ENCODE measurements around the gene RPL31.

RPL31 gene

DNA sequence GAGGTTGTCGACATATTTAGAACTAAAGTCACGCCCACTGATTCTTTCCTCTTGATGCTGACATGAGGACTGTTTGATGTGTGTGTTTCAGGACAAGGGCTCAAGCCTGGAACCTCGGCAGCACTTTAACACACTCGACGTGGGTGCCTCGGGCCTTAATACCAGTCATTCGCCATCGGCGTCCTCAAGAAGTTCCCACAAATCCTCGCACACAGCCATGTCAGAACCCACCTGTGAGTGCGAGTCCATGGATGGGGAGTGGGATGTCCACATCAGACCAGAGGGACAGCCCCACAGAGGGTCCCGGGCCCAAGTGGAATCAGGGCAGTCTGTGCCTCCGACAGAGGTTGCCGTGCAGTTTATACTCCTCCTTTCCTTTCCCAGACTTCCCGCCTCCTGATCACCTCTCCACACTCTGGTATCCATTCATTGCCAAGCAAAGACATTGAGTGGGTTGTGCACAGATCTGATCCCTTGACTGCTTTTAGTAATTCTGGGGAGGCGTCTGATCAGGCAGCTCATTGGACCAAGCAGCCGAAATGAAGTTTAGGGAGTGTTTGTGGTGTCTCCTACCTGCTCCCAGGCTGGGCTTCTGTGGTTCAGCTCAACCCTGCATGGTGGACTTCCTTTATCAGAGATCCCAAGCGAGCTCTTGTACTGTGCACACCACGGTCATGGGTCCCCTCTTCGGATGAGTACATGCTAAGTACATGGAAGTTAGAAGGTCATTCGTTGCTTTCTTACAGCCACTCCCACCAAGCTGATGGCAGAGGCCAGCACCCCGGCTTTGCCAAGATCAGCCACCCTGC, 27.2 kb upstream of the RPL31 start:
- DNase-seq (ENCODE audit: low read depth in 2 of 2, low spot score in 1 of 2) = no peak

DNA sequence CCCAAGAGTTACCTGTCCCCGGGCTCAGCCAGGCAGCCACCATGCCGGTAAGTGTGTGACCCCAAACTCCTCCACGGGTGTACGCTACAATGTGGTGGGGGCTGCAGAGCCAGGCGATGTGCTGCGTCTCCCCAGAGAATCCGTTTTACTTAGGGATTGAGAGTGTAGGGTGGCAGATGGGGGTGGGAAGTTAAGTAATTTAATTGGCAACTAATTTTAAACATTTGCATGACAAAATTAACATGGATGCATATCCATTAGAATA, 26.6 kb upstream of the RPL31 start:
- DNase-seq (ENCODE audit: low read depth in 2 of 2, low spot score in 1 of 2) = no peak

DNA sequence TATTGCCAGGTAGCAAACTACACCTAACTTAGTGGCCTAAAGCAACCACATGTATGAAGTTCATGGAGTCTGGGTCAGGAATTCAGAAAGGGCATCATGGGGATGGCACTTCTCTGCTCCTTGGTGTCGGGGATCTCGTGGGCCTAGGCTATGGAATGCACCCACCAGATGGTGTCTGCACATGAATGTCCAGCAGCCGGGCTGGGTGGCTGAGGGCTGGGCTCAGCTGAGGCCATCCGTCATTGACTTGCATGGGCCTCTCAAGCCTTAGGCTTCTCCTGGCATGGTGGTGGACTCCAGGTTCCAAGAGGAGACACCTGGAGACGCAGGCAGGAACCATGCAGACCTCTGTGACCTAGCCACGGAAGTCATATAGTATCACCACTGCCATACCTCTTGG, 26.0 kb upstream of the RPL31 start:
- no peak for DNase-seq (ENCODE audit: low read depth in 2 of 2, low spot score in 1 of 2)

DNA sequence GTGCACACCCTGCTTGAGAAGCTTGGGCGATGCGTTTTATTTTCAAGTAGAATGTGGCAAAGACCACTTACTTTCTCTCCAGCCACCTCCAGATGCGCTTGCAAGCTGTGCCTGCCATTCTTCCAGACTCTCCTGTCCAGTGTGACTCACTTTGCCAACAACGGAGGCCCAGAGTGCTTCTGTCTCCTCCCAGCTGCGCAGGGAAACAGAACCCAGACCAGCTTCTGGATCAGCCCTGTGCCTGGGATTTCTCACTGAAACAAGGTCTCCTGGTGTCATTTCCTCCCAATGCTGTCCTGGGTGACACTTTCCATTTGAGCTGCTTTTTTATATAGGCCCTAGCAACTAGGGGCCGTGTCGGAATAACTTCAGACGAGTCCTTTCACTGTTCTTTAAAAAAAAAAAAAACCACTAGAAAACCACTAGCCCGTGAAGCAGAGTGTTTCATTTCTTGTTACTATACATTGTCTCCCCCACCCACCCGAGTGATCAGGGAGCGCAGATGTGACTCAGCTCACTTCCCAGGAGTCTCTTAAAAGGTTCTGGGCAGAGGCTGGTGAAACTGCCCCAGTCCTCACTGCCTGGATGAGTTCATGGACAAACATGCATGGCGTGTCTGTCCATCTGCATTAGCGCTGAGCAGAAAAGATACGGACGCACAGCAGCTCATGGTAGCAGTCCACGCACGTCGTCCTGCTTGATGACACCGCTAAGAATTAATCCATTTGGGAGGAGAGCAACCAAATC, 25.3 kb upstream of the RPL31 start:
- DNase-seq (ENCODE audit: low read depth in 2 of 2, low spot score in 1 of 2) = no peak

DNA sequence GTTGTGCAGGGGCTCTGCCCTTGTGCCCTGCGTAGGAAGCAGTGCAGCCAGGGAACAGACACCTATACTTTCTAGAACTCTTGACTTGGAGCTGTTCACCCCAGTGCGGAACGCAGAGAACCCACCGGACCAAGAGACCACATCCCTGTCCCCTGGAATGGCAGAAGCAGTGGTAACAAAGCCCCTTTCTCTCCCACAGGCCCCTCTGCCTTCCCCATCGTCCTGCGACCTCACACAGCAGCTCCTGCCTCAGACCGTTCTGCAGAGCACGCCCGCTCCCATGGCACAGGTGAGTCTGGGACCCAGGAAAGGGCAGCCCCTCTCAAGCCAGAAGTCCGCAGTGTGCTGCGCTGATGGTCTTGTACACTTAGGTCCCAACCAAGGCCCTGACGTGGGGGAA, 24.6 kb upstream of the RPL31 start:
- no peak for DNase-seq (ENCODE audit: low read depth in 2 of 2, low spot score in 1 of 2)

DNA sequence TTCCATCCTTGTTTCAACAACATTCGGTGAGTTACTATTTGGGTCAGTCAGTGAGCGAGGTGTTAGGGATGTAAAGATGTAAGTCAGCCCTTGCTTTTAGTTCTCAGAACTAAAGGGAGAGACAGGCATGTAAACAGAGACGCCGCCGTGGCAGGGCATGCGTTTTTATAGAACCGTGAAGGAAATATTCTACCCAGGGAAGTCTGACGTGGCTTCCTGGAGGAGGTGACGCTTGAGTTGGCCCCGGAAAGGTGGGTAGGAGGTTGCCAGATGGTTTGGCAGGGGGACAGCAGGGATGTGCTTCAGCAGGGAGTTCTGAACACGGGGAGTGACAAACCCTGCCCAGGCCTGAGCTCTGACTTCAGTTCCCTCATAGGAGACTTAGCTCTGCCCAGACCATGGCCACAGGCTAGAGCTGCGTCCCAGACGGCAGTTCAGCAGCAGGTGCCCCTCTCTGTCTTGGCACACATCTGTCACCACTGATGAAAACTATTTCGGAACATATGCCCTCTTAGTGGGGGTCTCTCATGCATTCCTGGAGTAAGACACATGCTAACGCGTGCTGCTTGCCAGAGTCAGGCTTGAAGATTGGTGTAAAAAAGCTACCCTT, 23.4 kb upstream of the RPL31 start:
- DNase-seq (ENCODE audit: low read depth in 2 of 2, low spot score in 1 of 2) = no peak

DNA sequence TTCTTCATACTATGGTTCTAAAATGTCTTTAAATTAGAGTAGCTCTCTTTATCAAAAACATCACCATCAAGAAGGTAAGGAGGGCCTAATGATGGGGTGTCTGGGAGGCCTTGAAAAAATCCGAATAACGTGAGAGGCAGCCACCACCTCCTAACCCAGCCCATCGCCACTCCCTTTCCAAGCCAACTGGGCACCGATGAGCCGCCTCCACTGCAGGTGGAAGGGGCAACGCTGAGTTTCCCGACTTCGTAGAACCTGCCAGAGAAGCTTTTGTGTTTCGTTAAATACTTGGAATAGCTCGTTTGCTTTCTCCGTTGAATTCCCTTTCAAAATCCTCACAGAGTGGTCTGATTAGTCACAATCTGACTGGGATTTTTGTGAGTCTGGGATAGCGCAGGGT, 22.0 kb upstream of the RPL31 start:
- no peak for DNase-seq (ENCODE audit: low read depth in 2 of 2, low spot score in 1 of 2)

DNA sequence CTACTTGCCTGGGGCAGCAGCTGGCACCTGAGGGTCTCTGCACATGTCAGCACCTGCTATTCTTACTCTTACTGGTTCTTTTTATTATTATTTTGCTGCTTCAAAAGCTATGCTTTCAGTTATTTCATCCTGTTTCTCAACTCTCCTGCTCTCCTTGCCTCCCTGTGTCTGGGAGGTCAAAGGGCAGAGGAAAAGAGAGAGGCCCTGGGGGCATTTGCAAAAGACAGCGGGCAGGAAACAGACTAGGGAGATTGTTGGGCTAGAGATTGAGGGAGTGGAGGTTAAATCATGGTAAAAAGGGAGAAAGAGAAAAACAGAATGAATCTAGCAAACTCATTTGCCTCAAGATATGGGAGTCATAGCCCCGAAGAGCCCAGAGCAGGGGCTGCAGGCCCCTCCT, 21.1 kb upstream of the RPL31 start:
- DNase-seq (ENCODE audit: low read depth in 2 of 2, low spot score in 1 of 2) = no peak

DNA sequence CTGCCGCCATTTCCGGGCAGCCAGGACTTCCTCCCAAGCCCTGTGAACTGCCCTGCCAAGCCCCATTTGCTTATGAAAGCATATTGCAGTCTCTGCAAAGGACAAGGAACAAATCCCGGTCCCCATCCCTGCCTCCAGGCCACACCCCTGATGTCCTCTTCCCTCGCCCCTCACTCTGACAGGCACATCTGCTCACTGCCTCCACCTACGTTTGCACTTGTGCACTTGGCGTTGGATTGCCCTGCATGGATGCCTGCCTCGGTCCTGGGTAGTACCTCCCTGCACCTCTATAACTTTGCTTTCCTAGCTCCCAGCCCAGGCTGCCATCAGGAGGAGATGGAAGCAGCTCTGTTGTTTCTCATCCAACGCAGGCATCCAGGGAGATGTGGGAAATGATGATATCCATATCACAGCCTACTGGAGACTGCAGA, 19.6 kb upstream of the RPL31 start:
- DNase-seq (ENCODE audit: low read depth in 2 of 2, low spot score in 1 of 2) = no peak

DNA sequence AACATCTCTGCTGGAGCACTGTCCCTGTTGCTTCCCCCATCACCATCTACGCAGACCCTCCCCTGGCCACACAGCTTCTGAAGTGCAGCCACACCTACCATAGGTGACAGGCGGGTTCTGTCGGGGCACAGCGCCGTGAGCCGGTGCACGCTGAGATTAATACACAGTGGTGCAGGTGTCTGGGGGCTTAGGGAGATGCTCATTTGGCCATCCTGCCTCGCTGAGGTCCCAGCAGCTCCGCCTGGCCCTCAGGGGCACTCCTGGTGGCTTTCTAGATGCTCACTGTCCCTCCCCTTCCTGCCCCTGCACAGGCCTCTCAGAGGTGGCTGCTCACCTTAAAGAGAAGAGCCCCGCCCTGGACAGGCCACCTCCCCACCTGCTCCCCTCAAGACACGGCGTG, 18.9 kb upstream of the RPL31 start:
- no peak for DNase-seq (ENCODE audit: low read depth in 2 of 2, low spot score in 1 of 2)

DNA sequence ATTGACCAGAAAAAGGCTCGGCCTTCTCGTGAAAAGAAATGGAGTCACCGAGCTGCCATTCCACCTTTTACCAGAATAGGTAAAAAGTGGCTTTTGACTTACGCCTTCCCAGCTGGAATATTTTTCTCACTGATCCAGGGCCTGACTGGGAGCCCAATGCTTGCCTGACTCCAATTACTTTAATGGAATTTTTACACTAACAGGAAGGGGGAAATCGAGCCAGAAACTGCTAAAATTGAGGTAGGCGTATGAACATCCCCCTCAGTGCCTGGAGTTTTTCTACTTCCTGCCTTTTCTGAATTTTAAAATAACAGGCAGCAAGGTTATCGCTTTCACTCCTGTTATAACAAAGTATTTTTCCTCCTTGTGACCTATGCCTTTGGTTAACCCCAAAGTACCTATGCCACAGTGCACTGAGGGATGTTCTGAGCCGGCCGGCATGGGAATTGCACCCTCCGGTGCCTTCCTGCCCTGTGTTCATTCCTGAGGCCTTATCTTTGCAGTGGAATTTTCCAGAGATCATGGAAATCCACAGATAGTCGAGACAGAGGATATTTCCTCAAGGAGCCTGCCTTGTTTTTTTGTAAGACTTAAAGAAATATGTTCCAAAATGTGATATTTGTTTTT, 18.3 kb upstream of the RPL31 start:
- no peak for DNase-seq (ENCODE audit: low read depth in 2 of 2, low spot score in 1 of 2)

DNA sequence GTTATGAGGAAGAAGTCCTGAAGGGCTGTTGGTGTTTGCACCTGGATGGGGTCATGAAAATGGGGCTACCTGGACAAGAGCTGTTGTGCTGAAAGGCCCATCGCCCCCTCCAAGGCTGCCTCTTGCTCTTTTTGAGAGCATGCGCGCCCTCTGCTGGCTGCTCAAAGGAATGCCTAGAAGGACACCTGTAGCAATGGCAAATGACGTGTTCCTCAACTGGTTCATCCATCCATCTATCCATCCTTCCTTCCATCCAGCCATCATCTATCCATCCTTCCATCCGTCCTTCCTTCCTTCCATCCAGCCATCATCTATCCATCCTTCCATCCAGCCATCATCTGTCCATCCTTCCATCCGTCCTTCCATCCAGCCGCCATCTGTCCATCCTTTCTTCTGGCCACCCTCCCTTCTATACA, 17.2 kb upstream of the RPL31 start:
- DNase-seq (ENCODE audit: low read depth in 2 of 2, low spot score in 1 of 2) = peak; percentile 43 to 61

DNA sequence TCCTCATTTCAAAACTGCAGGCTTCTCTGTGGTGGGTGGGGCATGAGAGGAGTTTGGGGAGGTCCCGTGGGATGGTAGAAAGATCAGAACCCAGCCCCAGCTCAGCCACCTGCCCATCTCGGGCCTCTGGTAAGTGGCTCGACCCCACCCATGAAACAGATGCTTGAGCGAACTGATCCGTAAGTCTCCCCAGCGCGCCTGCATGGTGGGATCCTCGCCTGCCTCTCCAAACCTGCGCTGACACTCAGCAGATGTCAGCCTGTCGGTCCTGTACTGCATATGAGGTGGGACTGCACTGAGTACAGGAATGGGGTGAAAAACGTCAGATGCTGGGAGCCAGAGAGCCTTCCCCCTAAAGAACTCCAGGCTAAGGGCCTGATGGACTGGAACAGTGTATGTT, 15.9 kb upstream of the RPL31 start:
- no peak for DNase-seq (ENCODE audit: low read depth in 2 of 2, low spot score in 1 of 2)

DNA sequence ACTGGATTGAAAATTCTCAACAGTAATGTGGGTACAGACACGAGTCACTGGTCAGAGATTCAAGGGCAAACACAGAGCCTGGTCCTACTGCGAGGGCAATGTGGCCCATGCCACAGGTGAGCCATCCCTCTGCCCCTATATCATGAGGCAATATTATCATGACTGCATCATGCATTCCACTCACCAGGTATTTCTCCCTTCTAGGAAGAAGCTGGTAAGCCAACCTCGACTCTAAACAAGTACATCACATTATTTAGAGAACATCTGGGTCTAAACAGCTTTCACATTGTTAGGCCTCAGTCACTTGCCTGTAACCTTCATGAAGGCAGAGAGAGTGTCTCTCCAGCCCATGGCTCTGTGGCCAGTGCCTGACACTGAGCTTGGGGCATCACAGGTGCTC, 14.6 kb upstream of the RPL31 start:
- no peak for DNase-seq (ENCODE audit: low read depth in 2 of 2, low spot score in 1 of 2)

DNA sequence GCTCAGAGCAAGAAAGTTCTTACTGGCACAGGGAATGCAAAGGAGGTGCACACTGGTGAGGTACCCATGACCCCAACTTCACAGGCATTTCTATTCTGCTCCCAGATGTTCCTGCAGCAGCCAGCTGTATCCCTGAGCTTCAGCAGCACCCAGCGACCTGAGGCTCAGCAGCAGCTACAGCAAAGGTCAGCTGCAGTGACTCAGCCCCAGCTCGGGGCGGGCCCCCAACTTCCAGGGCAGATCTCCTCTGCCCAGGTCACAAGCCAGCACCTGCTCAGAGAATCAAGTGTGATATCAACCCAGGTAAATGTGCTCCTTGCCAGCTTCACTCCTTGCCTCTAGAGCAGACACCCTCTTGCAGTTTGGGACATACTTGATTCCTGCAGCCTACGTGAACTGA, 14.1 kb upstream of the RPL31 start:
- DNase-seq (ENCODE audit: low read depth in 2 of 2, low spot score in 1 of 2) = no peak

DNA sequence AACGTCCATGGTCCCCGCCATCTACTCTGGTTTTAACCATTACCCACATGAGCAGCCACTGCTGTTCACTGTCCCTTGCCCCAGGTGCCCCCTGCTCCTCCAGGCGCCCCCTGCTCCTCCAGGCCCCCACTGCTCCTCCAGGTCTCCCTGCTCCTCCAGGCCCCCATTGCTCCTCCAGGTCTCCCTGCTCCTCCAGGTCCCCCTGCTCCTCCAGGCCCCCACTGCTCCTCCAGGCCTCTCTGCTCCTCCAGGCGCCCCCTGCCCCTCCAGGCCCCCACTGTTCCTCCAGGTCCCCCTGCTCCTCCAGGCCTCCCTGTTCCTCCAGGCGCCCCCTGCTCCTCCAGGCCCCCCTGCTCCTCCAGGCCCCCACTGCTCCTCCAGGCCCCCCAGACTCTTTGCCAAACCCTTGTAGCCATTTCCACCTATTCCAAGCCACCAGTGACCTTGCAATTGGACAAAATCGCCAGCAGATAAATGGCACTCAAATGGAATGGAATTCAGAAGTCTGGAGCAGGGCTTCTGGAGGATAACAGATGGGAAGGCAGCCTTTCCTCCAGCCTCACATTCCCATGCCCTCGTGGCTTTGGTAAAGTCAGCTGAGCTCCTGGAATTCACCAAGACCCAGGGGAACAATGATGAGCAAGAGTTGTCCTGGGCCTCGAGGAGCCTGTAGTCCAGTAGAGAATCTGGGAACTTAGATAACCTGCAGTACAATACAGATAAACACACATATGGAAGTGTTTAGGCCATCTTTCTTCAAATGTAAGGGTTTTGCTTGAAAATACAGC, 13.3 kb upstream of the RPL31 start:
- DNase-seq (ENCODE audit: low read depth in 2 of 2, low spot score in 1 of 2) = no peak

DNA sequence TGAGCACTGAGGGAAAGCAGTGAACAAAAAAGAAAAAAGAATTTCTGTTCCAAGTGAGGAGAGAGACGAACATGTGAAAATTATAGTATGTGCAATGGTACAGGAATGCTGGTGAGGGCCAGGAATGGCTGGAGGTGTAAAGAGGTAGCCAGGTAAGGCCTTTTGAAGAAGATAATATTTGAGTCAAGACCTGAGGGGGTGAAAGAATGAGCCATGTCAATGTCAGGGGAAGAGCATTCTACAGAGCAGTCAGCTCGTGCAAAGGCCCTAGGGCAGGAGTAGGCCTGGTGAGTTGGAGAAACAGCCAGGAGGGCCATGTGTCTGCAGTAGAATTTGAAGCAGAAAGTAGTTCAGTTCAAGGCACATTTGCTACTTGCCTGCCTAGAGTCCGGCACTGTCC, 12.4 kb upstream of the RPL31 start:
- no peak for DNase-seq (ENCODE audit: low read depth in 2 of 2, low spot score in 1 of 2)

DNA sequence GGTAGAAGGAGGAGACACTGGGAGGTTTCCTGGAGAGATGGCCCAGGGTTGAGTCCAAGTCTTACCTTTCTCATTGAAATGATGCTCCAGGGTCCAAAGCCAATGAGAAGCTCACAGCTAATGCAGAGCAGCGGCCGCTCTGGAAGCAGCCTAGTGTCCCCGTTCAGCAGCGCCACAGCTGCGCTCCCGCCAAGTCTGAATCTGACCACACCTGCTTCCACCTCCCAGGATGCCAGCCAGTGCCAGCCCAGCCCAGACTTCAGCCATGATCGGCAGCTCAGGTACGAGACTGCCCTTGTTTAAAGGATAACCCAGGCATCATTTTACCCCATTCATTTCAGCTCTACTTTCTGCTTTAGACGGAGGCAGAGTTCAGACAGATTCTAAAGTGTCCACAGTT, 11.9 kb upstream of the RPL31 start:
- no peak for DNase-seq (ENCODE audit: low read depth in 2 of 2, low spot score in 1 of 2)

DNA sequence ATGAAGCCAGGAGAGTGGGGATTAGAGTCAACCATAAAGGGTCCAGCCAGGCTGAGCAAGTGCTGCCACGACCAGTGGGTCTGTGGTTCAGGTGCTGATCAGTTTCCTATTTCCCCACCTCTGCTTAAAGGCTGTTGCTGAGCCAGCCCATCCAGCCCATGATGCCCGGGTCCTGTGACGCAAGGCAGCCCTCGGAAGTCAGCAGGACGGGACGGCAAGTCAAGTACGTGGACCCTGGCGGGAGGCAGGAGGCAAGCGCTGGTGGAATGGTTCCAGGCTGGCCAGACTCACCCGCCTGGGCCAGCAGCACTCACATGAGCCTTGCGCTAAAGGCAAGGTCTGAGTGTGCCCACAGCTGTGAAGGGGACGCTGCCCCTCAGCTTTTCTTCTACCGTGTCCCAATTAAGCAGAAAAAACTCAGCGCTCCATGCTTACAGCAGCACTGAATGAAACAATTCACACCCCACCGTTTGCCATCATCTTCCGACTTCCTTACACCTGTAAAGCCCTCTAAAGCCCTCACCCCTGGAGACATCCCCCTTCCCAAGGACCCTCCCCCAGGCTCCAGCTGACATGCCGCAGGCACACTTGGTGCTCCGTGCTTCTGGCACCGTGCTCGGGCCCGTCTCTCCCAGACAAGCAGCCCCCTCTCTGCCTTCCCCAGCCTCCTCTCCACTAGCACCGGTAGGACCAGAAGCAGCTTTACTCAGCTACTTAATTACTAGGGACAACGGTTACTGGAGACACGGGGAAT, 11.3 kb upstream of the RPL31 start:
- no peak for DNase-seq (ENCODE audit: low read depth in 2 of 2, low spot score in 1 of 2)

DNA sequence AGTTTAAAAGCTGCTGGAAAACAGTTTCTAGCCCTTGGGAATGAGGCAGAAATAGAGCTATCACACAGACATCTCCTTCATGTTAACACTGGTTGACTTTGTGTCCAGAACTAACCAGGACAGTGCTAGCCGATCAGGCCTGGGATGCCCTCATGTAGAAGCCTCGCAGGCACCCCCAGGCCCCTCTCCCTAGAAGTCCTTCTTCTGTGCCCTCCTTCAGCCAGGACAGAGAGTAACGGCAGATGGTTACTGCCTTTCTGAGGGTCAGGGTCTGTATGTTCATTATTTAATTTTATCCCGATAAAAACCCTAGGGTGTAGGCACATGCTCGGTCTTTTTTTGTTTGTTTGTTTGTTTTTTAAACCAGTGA, 10.7 kb upstream of the RPL31 start:
- DNase-seq (ENCODE audit: low read depth in 2 of 2, low spot score in 1 of 2) = no peak

DNA sequence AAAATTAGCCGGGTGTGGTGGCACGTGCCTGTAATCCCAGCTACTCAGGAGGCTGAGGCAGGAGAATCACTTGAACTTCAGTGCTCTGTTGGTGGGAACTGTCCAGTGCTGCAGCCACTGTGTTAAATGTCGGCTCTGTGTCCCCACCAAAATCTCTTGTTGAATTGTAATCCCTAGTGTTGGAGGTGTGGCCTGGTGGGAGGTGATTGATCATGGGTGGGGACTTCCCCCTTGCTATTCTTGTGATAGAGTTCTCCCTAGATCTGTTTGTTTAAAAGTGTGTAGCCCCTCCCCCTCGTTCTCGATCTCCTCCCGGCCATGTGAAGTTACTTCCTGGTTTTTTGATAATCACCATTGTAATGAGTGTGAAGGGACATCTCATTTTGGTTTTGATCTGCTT, 9.8 kb upstream of the RPL31 start:
- no peak for DNase-seq (ENCODE audit: low read depth in 2 of 2, low spot score in 1 of 2)

All from stimulated activated CD8-positive, alpha-beta memory T cell treated with anti-CD3 and anti-CD28 coated beads, Interleukin-4, amount 100 ng/mL, for 4 hours (primary cell).